Peyer's patch (tissue), 4 donors: ENCODE measurements around the gene GNS.

Source experiments
- POLR2A ChIP-seq, 2 donors: fragments of 450-650 bp; IDR thresholded peaks; one replicate each; pipeline ENCODE4 v1.5.1; 2017; ENCODE audit warnings: antibody characterized with exemption in 2 of 2, mild to moderate bottlenecking in 2 of 2, moderate library complexity in 2 of 2
- TF ChIP-seq, protein P1 (sequence below), 6 experiments: fragments of 450-650 bp in 4 of 6; fragments of 200-600 bp in 2 of 6; sonication (generic) in 1 of 6; IDR thresholded peaks; one replicate each; pipeline ENCODE4 v1.5.1; 2017 to 2019; ENCODE audit warnings: antibody characterized with exemption in 6 of 6, mild to moderate bottlenecking in 3 of 6, moderate library complexity in 1 of 6

DNA sequence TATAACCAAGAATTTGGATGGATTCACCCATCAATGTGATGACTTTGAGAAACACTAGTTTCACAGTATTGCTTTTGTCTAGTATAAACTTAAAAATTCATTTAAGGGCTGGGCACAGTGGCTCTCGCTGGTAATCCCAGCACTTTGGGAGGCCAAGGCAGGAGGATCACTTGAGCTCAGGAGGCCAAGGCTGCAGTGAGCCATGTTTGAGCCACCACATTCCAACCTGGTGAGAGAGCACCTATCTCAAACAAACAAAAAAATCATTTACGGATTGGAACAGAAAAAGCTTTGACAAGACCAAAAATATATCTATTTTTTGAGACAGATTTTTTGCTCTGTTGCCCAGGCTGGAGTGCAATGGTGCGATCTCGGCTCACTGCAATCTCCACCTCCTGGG, 27.5 kb downstream of the GNS start:
- no peak for TF ChIP-seq POLR2A (IDR thresholded peaks at IDR 0.05)
- TF ChIP-seq, protein P1, sequence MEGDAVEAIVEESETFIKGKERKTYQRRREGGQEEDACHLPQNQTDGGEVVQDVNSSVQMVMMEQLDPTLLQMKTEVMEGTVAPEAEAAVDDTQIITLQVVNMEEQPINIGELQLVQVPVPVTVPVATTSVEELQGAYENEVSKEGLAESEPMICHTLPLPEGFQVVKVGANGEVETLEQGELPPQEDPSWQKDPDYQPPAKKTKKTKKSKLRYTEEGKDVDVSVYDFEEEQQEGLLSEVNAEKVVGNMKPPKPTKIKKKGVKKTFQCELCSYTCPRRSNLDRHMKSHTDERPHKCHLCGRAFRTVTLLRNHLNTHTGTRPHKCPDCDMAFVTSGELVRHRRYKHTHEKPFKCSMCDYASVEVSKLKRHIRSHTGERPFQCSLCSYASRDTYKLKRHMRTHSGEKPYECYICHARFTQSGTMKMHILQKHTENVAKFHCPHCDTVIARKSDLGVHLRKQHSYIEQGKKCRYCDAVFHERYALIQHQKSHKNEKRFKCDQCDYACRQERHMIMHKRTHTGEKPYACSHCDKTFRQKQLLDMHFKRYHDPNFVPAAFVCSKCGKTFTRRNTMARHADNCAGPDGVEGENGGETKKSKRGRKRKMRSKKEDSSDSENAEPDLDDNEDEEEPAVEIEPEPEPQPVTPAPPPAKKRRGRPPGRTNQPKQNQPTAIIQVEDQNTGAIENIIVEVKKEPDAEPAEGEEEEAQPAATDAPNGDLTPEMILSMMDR (IDR thresholded peaks at IDR 0.05): no peak
